Right lobe of liver (tissue), 6 donors: ENCODE data around the gene ARRDC5. TPM values are rescaled to one million over a fixed set of nuclear protein-coding genes. Genes with fewer than 3 reads are reported as not detected.

Experiments used
- ATAC-seq, 4 donors: fragments of 200-7000 bp; cut with Tn5 transposase; one replicate each; pipeline ENCODE4 v1.9.1; 2020; ENCODE audit warnings: mild to moderate bottlenecking in 4 of 4, moderate library complexity in 4 of 4
- DNase-seq, 3 donors: peaks; one replicate each; pipeline ENCODE4 v3.0.0-alpha.2; 2020
- H3K27ac ChIP-seq, 3 donors: fragments of 200-600 bp; one replicate each; pipeline ENCODE4 v1.8.0; 2022
- H3K27me3 ChIP-seq, 2 donors: fragments of 200-600 bp; one replicate each; pipeline ENCODE4 v1.8.0; 2022
- H3K36me3 ChIP-seq, 4 donors: fragments of 200-600 bp; sonication (generic) in 1 of 4; one replicate each; pipeline versions ENCODE4 v1.5.1 to v1.8.0; 2017 to 2022; ENCODE audit warnings: control low read depth in 1 of 4
- H3K4me1 ChIP-seq, 4 donors: fragments of 200-600 bp; sonication (generic) in 1 of 4; one replicate each; pipeline versions ENCODE4 v1.5.1 to v1.8.0; 2017 to 2022; ENCODE audit warnings: control low read depth in 1 of 4
- H3K4me3 ChIP-seq, 3 donors: fragments of 200-600 bp; one replicate each; pipeline ENCODE4 v1.8.0; 2022
- H3K9me3 ChIP-seq, 4 donors: fragments of 200-600 bp; sonication (generic) in 1 of 4; one replicate each; pipeline versions ENCODE4 v1.5.1 to v1.8.0; 2017 to 2022; ENCODE audit warnings: control low read depth in 1 of 4
- POLR2A ChIP-seq: fragments of 450-650 bp; IDR thresholded peaks from one replicate; pipeline ENCODE4 v1.6.1; 2017; ENCODE audit warnings: antibody characterized with exemption, mild to moderate bottlenecking
- WGBS: methylation state at CpG from one replicate; pipeline ENCODE4 v1.1.6; 2018; ENCODE audit warnings: low coverage, low lambda C conversion rate; ENCODE audit not compliant: insufficient coverage; ENCODE audit errors: missing lambda C conversion rate; 5-methylcytosine and 5-hydroxymethylcytosine counted together
- intact Hi-C, 2 donors: fragments of 100-400 bp; cut with DNase I; formaldehyde crosslinking; loops; one replicate each; pipeline versions ENCODE4 v1.11.2 to v1.14.1; 2022
- total RNA-seq, 6 experiments: library from RNA; depleted of rRNA in 2 of 6; stranded (reverse); fragments of >200 nt in 2 of 6; fragmentation: NEBNext Ultra II Directional in 3 of 6; extraction: Animal tissue kit (Norgen Biotek cat#: 25700) in 3 of 6; gene quantifications; one replicate each; pipeline versions ENCODE4 v1.1.0 to v1.2.4, GENCODE V29; 2016 to 2023
- TF ChIP-seq, protein P1 (sequence below), 4 donors: fragments of 200-600 bp in 3 of 4; fragments of 450-650 bp in 1 of 4; IDR thresholded peaks; one replicate each; pipeline versions ENCODE4 v1.5.1 to v1.8.0; 2016 to 2022; ENCODE audit warnings: antibody characterized with exemption in 4 of 4, mild to moderate bottlenecking in 2 of 4
- donor health status: DM: no; HTN: yes; CAD: no.
- donor health status: DM: no; HTN: no; CAD: no.
- donor health status: DM: no; HTN: no; CAD: no.
- donor health status: DM: no; HTN: yes; CAD: no.
- donor health status: DM: no; HTN: yes; CAD: no.

ARRDC5 gene
- total RNA-seq, 6 experiments from 2014 or later: 0.15 to 0.35 (median 0.17) TPM; not detected in 3

DNA sequence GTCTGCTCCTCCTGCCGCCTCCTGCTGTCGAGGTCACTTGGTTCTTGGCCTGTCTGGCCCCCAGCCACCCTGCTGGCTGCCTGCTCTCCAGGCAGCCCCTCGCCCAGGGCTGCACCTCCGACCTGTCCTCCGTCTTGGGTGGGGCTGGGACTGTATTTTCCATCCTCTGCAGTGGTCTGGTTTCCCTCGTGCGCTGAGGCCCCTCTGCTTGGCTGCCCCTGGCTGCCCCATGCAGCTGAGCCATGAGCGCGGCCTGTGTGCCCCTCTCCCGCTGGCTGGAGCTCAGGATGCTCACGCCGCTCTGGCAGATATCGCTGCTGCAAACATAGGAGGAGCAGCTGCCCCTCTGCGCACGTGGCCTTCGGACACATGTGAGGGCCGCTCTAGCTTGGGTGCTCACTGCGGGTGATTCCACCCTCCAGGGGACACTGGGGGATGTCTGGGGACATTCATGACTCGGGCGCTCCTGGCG is 20.6 kb upstream of the ARRDC5 start:
- no peak for TF ChIP-seq POLR2A
- TF ChIP-seq, protein P1, sequence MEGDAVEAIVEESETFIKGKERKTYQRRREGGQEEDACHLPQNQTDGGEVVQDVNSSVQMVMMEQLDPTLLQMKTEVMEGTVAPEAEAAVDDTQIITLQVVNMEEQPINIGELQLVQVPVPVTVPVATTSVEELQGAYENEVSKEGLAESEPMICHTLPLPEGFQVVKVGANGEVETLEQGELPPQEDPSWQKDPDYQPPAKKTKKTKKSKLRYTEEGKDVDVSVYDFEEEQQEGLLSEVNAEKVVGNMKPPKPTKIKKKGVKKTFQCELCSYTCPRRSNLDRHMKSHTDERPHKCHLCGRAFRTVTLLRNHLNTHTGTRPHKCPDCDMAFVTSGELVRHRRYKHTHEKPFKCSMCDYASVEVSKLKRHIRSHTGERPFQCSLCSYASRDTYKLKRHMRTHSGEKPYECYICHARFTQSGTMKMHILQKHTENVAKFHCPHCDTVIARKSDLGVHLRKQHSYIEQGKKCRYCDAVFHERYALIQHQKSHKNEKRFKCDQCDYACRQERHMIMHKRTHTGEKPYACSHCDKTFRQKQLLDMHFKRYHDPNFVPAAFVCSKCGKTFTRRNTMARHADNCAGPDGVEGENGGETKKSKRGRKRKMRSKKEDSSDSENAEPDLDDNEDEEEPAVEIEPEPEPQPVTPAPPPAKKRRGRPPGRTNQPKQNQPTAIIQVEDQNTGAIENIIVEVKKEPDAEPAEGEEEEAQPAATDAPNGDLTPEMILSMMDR (IDR thresholded peaks at IDR 0.05): no peak
- Histone ChIP-seq H3K36me3 (no peaks in the 10 kb centered on the region), H3K27ac (no peak overlapping the region), H3K4me3 (no peak overlapping the region), H3K4me1 (no peaks in the 10 kb centered on the region), H3K9me3 (no peaks in the 10 kb centered on the region), H3K27me3 (no peaks in the 10 kb centered on the region)
- WGBS: 89% methylated on average over 3 of the region's 21 CpGs
- intact Hi-C loops: no loop called here
- DNase-seq (no peak), ATAC-seq (peak in 1 of 4 donors; percentile 20)

DNA sequence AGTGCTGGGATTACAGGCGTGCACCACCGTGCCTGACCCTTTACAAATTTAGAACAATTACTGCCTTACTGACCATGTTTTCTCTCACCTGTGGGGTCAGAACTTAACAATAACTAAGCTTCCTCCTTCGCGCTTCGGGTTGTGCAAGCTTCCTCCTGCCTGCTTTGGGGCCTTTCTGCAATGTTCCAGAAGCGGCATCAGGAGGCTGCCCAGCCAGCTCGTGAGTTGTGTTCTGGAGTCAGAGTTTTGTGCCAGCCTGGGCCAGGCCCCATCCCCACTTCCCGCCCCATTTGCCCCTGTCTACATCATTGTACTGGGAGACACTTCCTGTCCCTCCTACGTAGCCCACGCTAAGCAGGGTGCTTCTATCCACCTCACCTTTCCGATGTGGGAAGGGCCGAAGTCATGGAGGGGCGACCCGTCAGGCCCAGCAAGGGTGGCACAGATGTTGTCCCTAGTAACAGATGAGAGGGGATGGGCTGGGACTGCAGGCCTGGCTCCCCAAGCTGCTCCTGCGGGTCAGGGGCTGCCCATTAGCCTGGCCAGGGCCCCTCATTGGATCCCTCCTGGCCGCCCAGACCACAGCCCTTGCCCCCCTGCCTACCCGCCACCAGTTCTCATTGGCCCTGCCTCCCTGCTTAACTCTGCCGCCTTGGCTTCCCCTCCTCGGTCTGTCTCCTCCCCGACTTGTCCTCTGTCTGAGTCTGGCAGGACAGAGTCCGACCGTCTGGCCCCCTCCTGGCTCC is 20.0 kb upstream of the ARRDC5 start:
- Histone ChIP-seq H3K36me3 (no peaks in the 10 kb centered on the region), H3K4me1 (no peaks in the 10 kb centered on the region), H3K27ac (no peak overlapping the region), H3K9me3 (no peaks in the 10 kb centered on the region), H3K4me3 (no peak overlapping the region), H3K27me3 (no peaks in the 10 kb centered on the region)
- ATAC-seq (peak in 3 of 4 donors; percentile 22 to 40 (median 27)), DNase-seq (no peak)
- 87% methylated on average over 8 of the region's 22 CpGs for WGBS
- intact Hi-C loops: no loop called here
- TF ChIP-seq, protein P1 (IDR thresholded peaks at IDR 0.05): no peak
- TF ChIP-seq POLR2A: no peak

DNA sequence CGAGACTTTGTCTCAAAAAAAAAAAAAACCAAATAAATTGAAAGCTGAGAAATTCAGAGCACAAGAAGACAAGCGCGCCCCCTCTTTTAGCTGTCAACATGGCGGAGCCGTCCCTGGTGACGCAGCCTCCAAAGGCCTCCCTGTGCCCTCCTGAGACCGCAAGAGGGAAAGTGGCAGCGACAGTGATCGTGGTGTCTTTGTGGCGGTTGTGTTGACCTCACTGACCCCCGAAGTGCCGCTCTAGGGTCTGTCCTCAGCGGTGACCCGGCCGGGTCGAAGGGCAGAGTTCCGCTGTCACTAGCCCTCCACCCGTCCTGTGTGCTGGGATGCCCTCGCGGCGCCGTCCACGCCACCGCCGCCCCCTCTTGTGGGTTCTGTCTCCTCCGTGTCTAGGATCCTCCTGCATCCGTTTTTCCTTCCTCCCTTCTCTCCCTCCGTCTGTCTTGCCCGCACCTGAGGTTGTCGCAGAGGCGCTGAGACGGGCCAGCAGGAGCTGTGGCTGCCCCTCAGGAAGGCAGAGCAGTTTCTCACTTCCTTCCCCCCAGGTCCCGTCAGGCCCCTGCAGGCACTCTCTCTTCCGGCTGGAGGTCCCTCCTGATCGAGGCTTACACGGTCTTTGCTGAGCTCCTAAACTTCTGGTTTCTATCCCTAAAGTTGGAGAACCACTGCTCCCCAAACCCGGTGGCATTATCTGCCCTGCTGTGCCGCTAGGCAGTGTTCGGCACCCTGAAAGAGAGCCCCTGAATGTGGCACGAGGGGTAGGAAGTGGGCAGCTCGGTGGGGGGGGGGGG is 13.8 kb upstream of the ARRDC5 start:
- WGBS: 64% methylated on average over 16 of the region's 41 CpGs
- peak overlapping the region; percentile 38 to 60 (median 44) for H3K27ac ChIP-seq
- DNase-seq (peak in 1 of 3 donors; percentile 37), ATAC-seq (peak; percentile 35 to 65 (median 56))
- intact Hi-C loops: no loop called here
- H3K4me1 ChIP-seq: peaks cover 0 to 2% (median 0%) of the 10 kb centered on the region in 4 donors
- TF ChIP-seq, protein P1 (IDR thresholded peaks at IDR 0.05): no peak
- TF ChIP-seq POLR2A: no peak
- no peaks in the 10 kb centered on the region for H3K9me3 ChIP-seq
- H3K36me3 ChIP-seq: no peaks in the 10 kb centered on the region
- no peaks in the 10 kb centered on the region for H3K27me3 ChIP-seq
- peak overlapping the region; percentile 16 to 35 (median 20) for H3K4me3 ChIP-seq

DNA sequence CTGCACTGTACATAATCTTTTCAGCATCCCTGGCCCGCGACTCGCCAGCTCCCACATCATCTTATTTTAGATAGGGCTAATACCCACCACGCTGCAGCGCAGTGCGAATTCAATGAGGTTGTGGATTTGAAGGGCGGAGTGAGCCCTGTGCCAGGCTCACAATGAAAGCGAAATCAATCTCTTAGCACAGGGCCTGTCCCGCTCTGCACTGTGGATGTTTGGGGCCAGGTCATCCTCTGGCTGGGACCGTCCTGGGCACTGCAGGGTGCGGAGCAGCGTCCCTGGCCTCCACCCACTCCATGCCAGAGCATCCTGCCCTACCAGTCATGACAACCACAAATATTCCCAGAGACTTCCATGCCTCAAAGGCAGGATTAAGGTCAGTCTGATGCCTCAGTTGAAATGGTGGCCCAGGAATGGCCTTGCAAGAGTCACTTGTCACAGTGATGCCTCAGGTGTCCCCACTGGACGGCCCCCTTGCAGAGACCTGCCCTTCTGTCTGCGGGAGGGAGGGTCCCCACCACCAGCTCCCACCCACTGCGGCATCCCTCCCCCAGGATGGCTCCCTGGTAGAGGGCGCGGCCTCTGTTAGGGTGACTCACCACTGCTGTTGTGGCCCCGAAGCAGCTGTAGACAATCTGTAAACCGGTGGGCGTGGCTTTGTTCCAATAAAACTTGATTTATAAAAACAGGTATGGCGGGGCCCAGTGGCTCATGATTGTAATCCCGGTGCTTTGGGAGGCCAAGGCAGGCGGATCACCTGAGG is 12.2 kb upstream of the ARRDC5 start:
- H3K9me3 ChIP-seq: no peaks in the 10 kb centered on the region
- no peaks in the 10 kb centered on the region for H3K27me3 ChIP-seq
- H3K4me3 ChIP-seq: peak overlapping the region in 1 of 3 donors; percentile 35
- TF ChIP-seq, protein P1 (IDR thresholded peaks at IDR 0.05): no peak
- TF ChIP-seq POLR2A: no peak
- ATAC-seq: peak in 3 of 4 donors; percentile 18 to 30 (median 24)
- no peaks in the 10 kb centered on the region for H3K36me3 ChIP-seq
- DNase-seq: no peak
- WGBS: 56% methylated on average over 5 of the region's 23 CpGs
- H3K27ac ChIP-seq: peak overlapping the region in 1 of 3 donors; percentile 18
- intact Hi-C loops: loop anchor here (5.0 kb wide), 2 partner anchors 38 to 108 kb away; no protein-coding TSS in a partner anchor
- H3K4me1 ChIP-seq: peaks cover 0 to 7% (median 0%) of the 10 kb centered on the region in 4 donors
